CD4-positive, alpha-beta T cell treated with Interferon alpha-2 for 1 hour (primary cell): ENCODE results near the gene TACO1.

Experiments
- DNase-seq, 2 donors: peaks; one replicate each; pipeline ENCODE4 v3.0.0-alpha.2; 2020 to 2022

TACO1 gene

DNA sequence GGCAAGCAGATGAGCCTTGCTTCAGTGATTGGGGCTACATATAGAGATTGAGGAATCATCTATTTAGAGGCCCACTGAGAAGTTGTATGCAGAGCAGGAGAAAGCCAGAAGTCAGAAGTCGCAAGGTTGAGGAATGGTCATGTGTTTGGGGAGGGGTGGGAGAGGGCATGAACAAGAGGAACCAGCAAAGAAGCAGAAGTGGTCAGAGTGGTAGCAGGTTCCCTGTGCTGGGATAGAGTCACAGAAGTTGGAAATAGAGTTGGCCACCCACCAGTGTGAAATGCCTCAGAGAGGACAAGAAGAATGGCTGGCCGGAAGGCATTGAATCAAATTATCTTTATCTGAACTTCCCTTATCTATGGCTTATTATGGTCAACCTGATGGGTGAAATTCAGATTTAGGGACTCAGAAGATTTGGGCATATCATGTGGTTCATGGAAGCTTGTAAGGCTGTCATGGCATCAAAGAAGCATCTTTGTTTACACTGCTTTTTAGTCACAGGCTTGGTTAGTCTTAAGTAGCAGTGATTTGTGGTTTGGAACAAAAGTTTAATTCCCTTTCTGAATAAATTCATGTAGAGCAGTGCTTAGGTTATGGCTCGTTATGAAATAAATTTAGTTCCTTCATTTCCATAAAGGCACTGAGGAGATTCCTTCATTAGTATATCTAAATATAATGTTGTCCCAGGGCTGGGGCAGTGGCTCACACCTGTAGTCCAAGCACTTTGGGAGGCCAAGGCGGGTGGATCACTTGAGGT is 41.2 kb downstream of the TACO1 start:
- DNase-seq: peak; percentile 10 to 52

DNA sequence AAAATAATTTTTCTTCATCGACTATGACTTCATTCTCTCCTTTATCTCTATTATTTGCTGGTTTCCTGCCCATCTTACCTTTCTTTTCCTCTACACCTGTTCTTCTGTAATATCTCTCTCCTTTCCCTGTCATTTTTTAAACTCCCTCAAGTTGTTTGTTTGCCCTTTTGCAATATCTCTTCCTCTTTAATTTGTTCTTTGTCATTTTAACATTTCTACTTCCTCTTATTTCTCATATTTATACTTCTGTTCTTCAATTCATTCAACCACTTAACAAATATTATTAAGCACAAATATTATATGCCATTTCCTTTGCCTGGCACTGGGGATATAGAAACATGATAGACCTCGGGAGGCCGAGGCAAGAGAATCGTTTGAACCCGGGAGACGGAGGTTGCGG is 44.2 kb downstream of the TACO1 start:
- no peak for DNase-seq

DNA sequence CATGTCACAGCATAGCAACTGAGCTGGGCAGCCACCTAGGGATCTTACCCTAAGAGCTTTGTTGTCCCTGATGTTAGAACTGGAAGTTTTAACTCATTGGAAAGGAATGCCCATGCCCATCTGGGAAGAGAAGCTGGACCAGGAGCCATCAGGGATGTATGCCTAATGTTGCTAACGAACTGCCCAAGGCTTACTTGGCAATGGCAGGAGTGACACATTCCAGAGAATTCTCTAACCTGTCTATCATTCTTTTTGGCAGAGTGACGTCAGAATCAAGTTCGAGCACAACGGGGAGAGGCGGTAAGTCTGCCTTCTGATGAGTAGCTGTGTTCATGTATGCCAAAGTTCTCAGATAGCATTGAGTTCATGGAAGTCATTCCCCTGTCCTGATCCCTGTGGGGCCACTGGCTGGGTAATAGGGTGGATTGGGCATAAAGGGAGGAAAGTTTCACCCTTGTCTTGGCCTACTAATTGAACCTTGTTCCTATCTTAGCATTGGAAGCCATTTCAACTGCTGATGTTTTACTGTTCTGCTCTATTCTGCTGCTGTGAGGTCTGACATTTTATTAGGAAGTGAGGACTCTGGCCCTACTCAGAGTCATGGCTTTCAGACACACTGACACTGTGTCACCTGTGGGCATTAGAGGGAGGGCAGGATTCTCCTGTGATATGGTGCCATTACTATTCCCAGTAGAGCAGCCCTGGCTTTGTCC is 45.2 kb downstream of the TACO1 start:
- DNase-seq: no peak

DNA sequence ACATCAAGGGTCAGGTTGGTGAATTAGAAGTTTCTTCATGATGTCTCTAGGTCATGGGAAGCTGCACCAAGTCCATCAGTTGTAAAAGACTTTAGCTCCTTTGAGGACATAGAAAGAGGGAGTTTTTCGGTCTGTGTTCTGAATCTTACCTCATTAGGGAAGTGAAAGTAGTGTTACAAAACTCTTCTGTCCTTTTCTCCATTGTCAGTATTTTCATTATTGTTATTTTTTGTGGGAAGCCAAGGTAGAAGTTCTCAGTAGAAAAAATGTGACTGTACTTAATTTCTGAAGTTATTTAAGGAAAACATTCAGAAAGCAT is 45.8 kb downstream of the TACO1 start:
- DNase-seq: no peak

DNA sequence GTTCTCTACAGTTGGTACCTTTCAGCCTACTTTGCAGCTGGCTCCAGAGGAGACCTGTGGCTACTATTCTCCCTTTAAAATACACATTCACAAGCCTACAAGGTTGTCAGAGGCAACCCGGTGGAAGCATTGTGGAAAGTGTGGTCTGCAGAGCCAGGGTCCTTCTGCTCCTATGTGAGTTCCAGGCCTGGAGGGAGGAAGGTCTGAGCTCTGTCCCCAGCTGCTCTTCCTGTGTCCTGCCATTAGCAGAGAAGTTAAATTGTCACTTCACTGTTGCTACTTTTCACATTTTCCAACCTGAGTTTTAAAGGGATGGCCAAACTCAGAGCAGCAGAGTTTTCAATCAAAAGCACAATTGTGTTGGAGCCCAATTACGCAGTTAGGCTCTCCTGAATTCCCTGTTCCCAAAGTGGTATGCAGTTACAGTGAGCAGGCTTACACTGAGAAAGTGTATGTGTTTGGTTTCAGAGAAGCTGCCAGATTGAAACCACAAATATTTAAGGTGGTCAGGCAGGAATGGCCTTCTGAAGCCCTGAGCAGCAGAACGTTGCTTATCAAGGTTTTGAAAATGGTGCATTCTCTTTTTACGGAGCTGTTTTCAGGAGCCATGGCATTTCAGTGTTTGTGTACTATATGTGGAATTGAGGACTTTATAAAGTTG is 46.5 kb downstream of the TACO1 start:
- DNase-seq: no peak

DNA sequence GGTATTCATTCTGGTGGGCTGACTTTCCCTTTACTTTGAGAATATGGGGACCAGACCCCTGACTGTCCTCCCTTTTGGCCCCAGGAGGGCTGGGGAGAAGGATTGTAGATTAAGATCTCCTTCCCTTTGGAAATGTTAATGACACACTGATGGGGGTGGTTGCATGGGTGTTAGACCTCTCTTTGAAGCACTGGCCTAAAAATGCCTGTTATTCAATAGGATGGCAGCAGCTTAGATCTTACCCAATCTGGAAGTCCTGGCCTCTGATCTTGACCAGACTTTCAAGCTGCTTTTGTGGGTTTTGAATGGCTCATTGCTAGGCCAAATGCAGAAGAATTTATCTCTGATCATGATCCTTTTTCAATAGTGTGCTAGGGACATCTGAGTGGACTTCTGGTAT is 47.2 kb downstream of the TACO1 start:
- DNase-seq: no peak

DNA sequence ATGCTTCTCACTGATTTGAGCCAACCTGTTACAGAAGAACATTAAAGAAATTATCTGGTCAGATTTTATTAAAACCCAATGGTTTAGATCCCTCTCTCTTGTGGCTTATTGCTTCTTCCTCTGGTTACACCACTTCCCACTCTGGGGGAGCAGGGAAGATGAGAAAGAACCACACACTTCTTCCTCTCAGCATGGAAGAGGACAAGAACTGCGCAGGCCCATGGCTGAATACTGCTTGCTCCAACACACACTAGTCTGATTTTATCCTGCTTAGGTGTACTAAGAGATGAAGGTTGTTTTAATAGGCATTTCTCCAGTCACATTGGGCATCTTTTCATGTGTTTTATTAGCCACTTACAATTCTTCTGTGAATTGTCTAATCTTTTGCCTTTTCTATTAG is 49.1 kb downstream of the TACO1 start:
- DNase-seq: no peak

DNA sequence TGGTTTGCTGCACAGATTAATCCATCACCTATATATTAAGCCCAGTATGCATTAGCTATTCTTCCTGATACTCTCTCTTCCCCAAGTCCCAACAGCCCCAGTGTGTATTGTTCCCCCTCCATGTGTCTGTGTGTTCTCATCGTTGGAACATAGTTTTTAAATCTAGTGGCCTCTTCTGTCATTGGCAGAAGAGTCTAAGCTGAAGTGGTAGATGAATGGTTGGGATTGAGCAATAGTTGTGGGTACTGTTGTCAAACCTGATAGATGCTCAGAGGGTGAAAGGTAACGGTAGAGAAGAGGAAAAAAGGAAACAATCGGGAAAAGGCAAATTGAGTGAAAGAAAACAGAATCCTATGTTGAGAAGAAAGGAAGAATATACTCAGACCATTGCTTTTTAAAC is 51.4 kb downstream of the TACO1 start:
- no peak for DNase-seq

DNA sequence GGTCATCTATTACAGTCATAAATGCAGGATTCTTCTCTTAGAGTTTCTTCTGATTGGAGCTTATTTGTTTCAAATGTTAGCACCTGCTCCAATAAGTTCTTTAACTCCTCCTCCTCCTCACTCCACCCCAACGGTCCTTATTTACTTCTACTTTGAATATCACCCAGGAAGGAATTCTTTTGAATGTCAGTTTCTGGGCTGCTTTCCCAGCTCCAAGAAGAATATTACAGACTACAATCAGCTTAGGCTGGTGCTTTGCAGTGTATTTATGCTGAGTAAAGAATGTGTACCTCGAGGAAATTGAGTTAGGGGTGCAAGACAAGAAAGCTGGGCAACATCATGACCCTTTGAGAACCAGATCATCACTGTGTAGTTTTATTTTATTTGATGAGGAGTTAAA is 52.4 kb downstream of the TACO1 start:
- no peak for DNase-seq

DNA sequence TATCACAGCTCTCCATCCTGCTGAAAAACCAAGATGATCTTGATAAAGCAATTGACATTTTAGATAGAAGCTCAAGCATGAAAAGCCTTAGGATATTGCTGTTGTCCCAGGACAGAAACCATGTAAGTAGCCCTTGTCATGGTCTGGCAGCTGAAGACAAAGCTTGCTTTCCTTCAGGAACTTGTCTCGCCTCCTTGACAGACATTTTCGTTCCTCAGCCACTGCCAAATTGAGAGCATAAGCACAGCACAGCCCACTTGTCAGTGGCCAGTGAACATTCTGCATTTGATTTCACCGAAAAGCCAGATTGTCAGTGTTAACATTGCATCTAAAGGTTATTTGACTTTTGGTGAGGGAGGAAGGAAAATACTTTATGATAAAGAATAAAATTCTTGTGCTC is 57.1 kb downstream of the TACO1 start:
- DNase-seq: no peak
